ENCODE data around the gene CAMKV. TPM values are rescaled to one million over a fixed set of nuclear protein-coding genes. Genes with fewer than 3 reads are reported as not detected.
A peak's percentile ranks its signal among the peaks of the same experiment; 100 is the strongest.

CAMKV gene
- total RNA-seq, 2 experiments from 2014 or later: 0.39 to 0.43 TPM

- ChIA-PET CTCF (interaction anchor here (1.0 to 2.1 kb wide), 2 partner anchors 65 kb away, joined by 4 to 11 read pairs; no protein-coding TSS in a partner anchor), POLR2A (no interaction called here)
- Mint-ChIP-seq H3K4me1 (ENCODE audit: low read depth) (peaks cover 22% of the 10 kb centered on the region), H3K9me3 (no peaks in the 10 kb centered on the region), H3K27ac (peak within 1 kb of the TSS; percentile 80), H3K4me3 (peak within 1 kb of the TSS; percentile 88), H3K27me3 (no peaks in the 10 kb centered on the region), H3K36me3 (no peaks in the 10 kb centered on the region)
- DNase-seq: peak; percentile 90
- intact Hi-C loops (cut with micrococcal nuclease): no loop called here
These were observed 34.0 kb upstream of the CAMKV start, which contains the start of gene MST1R for GRCh38 chr3:49903451-49904424. TSS of gene MST1R (minus strand) at chr3:49903873. CDS start at chr3:49903609, 264 bp downstream.

DNA sequence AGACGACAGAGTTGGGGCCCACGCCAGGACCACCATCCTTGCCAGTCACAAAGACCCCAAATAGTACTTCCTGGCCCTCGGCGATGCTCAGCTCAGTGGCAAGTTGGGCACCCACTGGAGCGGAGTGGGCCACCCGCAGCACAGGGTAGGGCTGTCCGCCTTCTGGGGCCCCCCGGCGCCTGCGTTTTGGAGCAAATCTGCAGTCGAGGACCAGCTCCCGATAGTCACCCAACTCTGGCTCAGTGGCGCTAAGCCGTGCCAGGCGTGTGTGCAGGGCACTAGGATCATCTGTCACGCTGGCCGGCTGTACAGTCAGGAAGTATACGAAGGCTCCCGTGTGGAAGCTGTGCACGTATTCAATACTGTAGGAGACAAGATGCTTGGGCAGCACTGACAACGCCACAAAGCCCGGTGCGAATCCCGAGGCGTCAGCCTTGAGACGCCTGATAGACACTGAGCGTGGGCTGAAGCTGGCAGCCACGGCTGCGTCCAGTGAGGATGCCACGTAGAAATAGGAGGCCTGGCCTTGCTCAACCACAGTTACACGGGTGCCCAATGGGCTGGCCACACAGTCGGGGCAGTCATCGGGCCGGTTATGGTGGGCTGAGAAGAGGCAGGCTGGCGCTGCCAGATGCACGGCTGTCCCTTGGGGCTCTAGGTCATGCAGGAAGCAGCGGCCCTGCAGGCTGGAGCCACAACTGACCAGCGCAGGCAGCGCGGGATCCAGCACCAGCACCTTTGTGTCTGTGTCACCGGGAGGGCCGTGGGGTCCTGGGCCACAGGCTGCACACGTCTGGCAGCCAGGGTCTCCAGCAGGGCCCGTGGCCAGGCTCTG is 33.0 kb upstream of the CAMKV start:
- Mint-ChIP-seq H3K27me3 (no peaks in the 10 kb centered on the region), H3K4me1 (ENCODE audit: low read depth) (peaks cover 22% of the 10 kb centered on the region), H3K36me3 (no peaks in the 10 kb centered on the region), H3K4me3 (no peak overlapping the region), H3K27ac (no peak overlapping the region), H3K9me3 (no peaks in the 10 kb centered on the region)
- intact Hi-C loops (cut with micrococcal nuclease): no loop called here
- CTCF ChIA-PET: interaction anchor here (0.8 to 1.0 kb wide), 3 partner anchors 22 to 99 kb away, joined by 3 to 4 read pairs (median 4); partner anchors contain the start of gene INKA1
- POLR2A ChIA-PET: no interaction called here
- DNase-seq: no peak

DNA sequence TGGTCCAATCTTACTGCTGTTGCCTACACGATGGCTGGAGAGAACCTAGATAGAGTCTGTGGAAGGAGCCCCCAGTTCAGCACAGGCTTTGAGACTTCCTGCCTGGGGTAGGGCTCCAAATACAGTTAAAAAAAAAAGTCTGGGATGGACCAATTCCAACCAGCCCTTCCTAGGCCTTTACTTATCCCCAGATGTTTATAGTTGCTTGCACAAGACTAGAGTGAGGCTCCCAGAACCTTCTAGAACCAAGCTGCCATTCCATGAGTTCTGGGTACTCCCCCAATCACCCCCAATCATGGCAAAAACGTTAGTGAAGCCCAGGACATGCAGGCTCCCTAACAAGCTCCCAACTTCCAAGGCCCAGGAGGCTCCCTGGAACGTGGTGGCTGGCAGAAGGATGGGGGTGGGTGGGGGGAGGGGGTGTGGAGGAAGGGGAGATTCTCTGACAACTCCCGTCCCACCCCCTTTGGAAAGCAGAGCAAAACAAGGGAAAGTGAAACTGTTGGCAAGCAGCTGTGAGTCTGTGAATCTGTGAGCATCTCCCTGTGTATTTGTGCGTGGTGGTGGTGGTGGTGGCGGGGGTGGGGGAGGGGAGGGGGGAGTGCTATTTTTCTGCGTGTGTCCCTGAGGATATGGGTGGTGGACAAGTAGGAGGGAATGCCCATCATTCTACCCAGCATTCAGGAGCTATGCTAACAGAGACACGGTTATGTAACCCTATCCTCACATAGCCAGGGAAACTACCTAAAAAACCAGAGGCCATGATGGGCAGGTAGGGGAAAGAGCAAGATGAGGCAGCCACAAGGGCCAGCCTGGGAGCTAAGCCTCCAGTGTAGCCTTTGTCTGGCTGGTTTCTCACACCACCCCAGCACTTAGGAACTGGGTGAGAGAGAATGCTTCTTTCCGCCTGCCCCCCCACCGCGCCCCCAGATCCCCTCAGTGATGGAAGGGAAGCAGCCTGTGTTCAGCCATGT is 31.9 kb upstream of the CAMKV start:
- Mint-ChIP-seq H3K9me3 (no peaks in the 10 kb centered on the region), H3K4me3 (no peak overlapping the region), H3K36me3 (no peaks in the 10 kb centered on the region), H3K4me1 (ENCODE audit: low read depth) (peaks cover 21% of the 10 kb centered on the region), H3K27me3 (no peaks in the 10 kb centered on the region), H3K27ac (no peak overlapping the region)
- CTCF ChIA-PET: interaction anchor here (0.8 to 1.6 kb wide), 3 partner anchors 21 to 100 kb away, joined by 3 to 5 read pairs (median 4); partner anchors contain the start of gene INKA1
- no peak for DNase-seq
- POLR2A ChIA-PET: no interaction called here
- intact Hi-C loops (cut with micrococcal nuclease): no loop called here

DNA sequence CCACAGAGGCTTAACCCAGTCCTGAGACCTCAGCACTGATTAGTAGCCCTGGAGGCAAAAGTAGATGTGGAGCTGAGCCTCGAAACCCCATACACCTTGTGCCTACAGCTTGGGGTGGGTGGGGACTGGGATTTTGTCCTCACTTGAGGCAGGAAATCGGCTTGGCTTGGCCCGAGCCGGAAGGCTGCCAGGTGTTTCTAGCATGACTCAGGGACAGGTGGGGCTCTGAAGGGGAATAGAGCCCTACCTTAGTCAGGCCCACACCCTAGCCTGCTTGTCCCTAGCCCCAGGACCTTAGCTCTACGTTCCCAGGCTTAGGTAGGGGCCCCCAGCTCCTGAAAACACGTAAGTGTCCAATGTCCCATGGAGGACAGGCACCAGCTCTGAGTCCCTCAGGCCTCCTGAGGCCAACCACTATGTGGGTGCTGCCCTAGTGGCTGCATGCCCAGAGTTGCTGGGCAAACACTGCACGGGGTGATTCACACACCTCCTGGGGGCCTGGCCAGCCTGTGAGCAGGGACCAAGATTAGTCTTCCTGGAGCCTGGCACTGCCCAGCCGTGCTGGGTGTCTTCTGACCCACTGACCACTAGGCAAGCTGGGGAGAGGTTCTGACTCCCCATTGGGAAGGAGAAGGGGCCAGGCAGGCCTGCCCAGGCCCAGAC is 30.9 kb upstream of the CAMKV start:
- POLR2A ChIA-PET: no interaction called here
- no peaks in the 10 kb centered on the region for H3K9me3 Mint-ChIP-seq
- DNase-seq: no peak
- H3K27me3 Mint-ChIP-seq: no peaks in the 10 kb centered on the region
- H3K27ac Mint-ChIP-seq: no peak overlapping the region
- H3K4me1 Mint-ChIP-seq (ENCODE audit: low read depth): peaks cover 11% of the 10 kb centered on the region
- H3K36me3 Mint-ChIP-seq: no peaks in the 10 kb centered on the region
- no peak overlapping the region for H3K4me3 Mint-ChIP-seq
- intact Hi-C loops (cut with micrococcal nuclease): no loop called here
- CTCF ChIA-PET: interaction anchor here (0.6 to 1.6 kb wide), 4 partner anchors 40 to 99 kb away, joined by 3 to 8 read pairs (median 4); partner anchors contain the start of genes INKA1 and RBM6

- Mint-ChIP-seq H3K4me3 (no peak overlapping the region), H3K27me3 (no peaks in the 10 kb centered on the region), H3K9me3 (no peaks in the 10 kb centered on the region), H3K36me3 (no peaks in the 10 kb centered on the region), H3K4me1 (ENCODE audit: low read depth) (peaks cover 7% of the 10 kb centered on the region), H3K27ac (no peak overlapping the region)
- intact Hi-C loops (cut with micrococcal nuclease): no loop called here
- peak; percentile 18 for DNase-seq
- ChIA-PET POLR2A (no interaction called here), CTCF (interaction anchor here (0.6 to 1.4 kb wide), 3 partner anchors 41 to 96 kb away, joined by 3 to 8 read pairs (median 3); partner anchors contain the start of genes INKA1 and RBM6)
These were observed 30.1 kb upstream of the CAMKV start for GRCh38 chr3:49899815-49900214.

GRCh38 chr3:49898991-49899390 is 29.3 kb upstream of the CAMKV start:
- intact Hi-C loops (cut with micrococcal nuclease): no loop called here
- Mint-ChIP-seq H3K9me3 (no peaks in the 10 kb centered on the region), H3K27ac (no peak overlapping the region), H3K4me1 (ENCODE audit: low read depth) (peaks cover 2% of the 10 kb centered on the region), H3K27me3 (no peaks in the 10 kb centered on the region), H3K4me3 (no peak overlapping the region), H3K36me3 (no peaks in the 10 kb centered on the region)
- ChIA-PET POLR2A (no interaction called here), CTCF (no interaction called here)
- DNase-seq: no peak

- Mint-ChIP-seq H3K4me1 (ENCODE audit: low read depth) (no peaks in the 10 kb centered on the region), H3K9me3 (no peaks in the 10 kb centered on the region), H3K27ac (no peak overlapping the region), H3K4me3 (no peak overlapping the region), H3K27me3 (no peaks in the 10 kb centered on the region), H3K36me3 (no peaks in the 10 kb centered on the region)
- intact Hi-C loops (cut with micrococcal nuclease): no loop called here
- ChIA-PET POLR2A (no interaction called here), CTCF (no interaction called here)
- no peak for DNase-seq
These were observed 26.6 kb upstream of the CAMKV start for GRCh38 chr3:49896345-49896744.

- Mint-ChIP-seq H3K36me3 (no peaks in the 10 kb centered on the region), H3K27me3 (no peaks in the 10 kb centered on the region), H3K27ac (no peak overlapping the region), H3K4me3 (no peak overlapping the region), H3K9me3 (no peaks in the 10 kb centered on the region), H3K4me1 (ENCODE audit: low read depth) (no peaks in the 10 kb centered on the region)
- intact Hi-C loops (cut with micrococcal nuclease): no loop called here
- POLR2A ChIA-PET: no interaction called here
- CTCF ChIA-PET: no interaction called here
- DNase-seq: no peak
These were observed 26.1 kb upstream of the CAMKV start for GRCh38 chr3:49895791-49896190.

- POLR2A ChIA-PET: no interaction called here
- no peaks in the 10 kb centered on the region for H3K36me3 Mint-ChIP-seq
- no peak for DNase-seq
- no peak overlapping the region for H3K27ac Mint-ChIP-seq
- no peaks in the 10 kb centered on the region for H3K27me3 Mint-ChIP-seq
- no peak overlapping the region for H3K4me3 Mint-ChIP-seq
- intact Hi-C loops (cut with micrococcal nuclease): no loop called here
- no peaks in the 10 kb centered on the region for H3K9me3 Mint-ChIP-seq
- CTCF ChIA-PET: no interaction called here
- no peaks in the 10 kb centered on the region for H3K4me1 Mint-ChIP-seq (ENCODE audit: low read depth)
These were observed 19.6 kb upstream of the CAMKV start for GRCh38 chr3:49889296-49889695.

DNA sequence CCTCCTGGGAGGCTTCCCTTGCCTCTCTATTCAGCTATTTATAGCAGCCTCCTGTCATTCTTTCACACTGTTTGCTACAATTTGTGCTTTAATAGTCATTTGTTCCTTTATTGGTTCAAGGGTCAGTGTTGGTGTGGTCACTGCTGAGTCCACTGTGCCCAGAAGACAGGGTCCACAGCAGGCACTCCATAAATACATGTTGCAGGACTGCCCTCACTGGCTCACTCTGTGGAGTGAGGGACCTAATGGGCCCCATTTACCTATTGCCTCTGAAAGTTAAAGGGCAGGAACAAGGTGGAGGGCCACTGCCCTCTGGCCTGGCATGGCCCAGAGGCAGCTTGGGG is 17.2 kb upstream of the CAMKV start:
- no peaks in the 10 kb centered on the region for H3K27me3 Mint-ChIP-seq
- POLR2A ChIA-PET: no interaction called here
- H3K36me3 Mint-ChIP-seq: no peaks in the 10 kb centered on the region
- H3K9me3 Mint-ChIP-seq: no peaks in the 10 kb centered on the region
- no peak overlapping the region for H3K4me3 Mint-ChIP-seq
- no peaks in the 10 kb centered on the region for H3K4me1 Mint-ChIP-seq (ENCODE audit: low read depth)
- CTCF ChIA-PET: no interaction called here
- intact Hi-C loops (cut with micrococcal nuclease): no loop called here
- H3K27ac Mint-ChIP-seq: no peak overlapping the region
- no peak for DNase-seq

- no peaks in the 10 kb centered on the region for H3K9me3 Mint-ChIP-seq
- no peak overlapping the region for H3K27ac Mint-ChIP-seq
- no peaks in the 10 kb centered on the region for H3K27me3 Mint-ChIP-seq
- no peak for DNase-seq
- no peaks in the 10 kb centered on the region for H3K4me1 Mint-ChIP-seq (ENCODE audit: low read depth)
- POLR2A ChIA-PET: no interaction called here
- intact Hi-C loops (cut with micrococcal nuclease): no loop called here
- no peaks in the 10 kb centered on the region for H3K36me3 Mint-ChIP-seq
- no peak overlapping the region for H3K4me3 Mint-ChIP-seq
- CTCF ChIA-PET: interaction anchor here (0.6 kb wide), 1 partner anchor 45 kb away, joined by 3 read pairs; the partner anchor contains the start of gene MON1A
These were observed 14.3 kb upstream of the CAMKV start for GRCh38 chr3:49883998-49884397.
